CD4-positive, alpha-beta T cell treated with Interleukin-17A for 1 hour (primary cell): ENCODE data around the gene HIGD1C.
"Not testable (repeated sequence)": the region's sequence is repeated elsewhere in the genome, so short reads cannot be mapped to it uniquely, and the experiment has no call there.

ENCODE experiments used
- DNase-seq: peaks from one replicate; pipeline ENCODE4 v3.0.0-alpha.2; 2020

Gene HIGD1C

GRCh38 chr12:50934371-50934851 is 17.9 kb upstream of the HIGD1C start:
- no peak for DNase-seq

DNA sequence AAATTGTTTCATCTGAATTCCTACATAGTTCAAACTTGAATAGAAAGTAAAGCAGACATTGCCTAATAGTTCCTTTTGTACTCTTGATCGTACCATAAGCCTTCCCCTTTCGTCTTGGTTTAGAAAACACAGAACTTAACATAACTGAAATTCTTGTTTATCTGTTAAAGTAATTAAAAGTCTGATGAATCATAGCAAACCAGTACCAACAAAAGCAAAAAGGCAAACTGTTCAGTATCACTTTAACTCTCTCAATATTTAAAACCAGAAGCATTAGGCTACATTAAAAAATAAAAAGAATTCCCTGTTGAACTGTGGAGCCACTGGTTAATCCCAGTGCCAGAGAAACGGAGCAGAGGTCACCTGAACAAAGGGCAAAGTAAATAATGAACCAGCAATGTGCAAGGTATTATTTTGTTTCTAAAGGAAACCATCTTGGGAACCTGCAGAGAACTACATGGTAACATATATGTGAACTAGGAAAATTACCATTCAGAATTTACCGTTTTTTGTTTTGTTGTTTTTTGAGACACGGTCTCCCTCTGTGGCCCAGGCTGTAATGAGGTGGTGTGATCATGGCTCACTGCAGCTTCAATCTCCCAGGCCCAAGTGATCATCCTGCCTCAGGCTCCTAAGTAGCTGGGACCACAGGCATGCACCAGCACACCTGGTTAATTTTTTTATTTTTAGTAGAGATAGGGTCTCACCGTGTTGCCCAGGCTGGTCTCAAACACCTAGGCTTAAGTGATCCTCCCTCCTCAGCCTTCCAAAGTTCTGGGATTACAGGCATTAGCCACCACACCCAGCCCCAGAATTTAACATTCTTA is 17.1 kb upstream of the HIGD1C start:
- DNase-seq: no peak

GRCh38 chr12:50936821-50937530 is 15.4 kb upstream of the HIGD1C start:
- no peak for DNase-seq

DNA sequence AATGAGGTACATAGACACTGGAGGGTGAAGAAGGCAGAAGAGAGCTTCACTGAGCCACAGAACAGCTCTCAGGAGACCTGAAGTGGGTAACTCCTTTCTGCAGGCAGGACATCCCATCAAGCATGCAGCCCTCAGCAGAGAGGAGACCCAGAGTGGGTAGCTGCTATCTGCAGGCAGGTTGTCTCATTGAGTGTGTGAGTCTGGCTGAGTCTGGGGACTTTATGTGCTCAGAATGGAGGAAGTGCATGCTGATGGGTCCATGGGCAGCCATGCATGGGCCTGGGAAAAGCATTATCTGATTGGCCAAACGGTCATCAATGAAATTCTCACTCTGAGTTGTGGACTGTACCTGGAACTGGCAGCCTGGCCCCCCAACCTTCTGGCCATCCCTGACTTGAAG is 14.7 kb upstream of the HIGD1C start:
- no peak for DNase-seq

DNA sequence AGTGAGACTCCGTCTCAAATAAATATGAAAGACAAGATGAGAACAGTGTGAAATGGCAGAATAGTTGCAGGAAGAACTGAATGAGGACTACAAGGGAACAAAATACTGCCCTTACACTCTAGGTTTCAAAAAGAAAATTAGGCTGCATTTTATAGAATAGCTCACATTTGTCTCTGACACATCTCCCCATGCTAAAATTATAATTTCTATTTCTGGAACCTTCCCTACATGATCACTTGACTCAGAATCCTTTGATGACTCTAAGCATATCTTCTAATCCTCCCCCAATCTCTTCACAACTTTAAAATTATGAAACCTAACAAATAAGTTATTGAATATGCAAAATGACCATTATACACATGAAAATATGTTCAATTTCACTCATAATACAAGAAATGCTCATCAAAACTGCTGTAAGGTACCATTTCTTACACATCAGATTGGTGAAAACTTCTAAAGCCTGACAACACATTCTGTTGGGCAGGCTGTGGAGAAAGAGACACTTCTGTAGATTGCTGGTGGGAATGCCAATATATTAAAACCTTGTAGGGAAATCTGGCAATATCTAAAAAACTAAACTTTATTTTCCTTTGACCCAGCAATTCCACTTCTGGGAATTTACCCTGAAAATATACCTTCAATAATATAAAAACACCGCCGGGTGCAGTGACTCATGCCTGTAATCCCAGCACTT is 4.3 kb upstream of the HIGD1C start:
- no peak for DNase-seq

DNA sequence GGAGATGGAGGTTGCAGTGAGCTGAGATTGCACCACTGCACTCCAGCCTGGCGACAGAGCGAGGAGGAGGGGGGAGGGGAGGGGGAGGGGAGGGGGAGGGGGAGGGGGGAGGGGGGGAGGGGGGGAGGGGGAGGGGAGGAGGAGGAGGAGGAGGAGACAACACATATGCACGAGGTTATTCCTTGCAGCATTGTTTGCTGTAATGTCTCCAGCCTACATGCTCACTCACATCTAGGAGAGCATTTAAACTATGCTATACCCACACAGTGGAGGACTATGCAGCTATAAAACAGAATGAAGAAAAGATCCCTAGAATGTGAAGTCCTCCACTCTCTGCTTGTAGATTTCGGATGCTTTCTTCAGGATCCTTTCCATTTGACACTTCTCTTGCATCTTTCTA is 3.5 kb upstream of the HIGD1C start:
- DNase-seq: no peak

- DNase-seq: no peak
Observed at GRCh38 chr12:50949801-50950302, 2.5 kb upstream of the HIGD1C start.

GRCh38 chr12:50951112-50951511 is 1.2 kb upstream of the HIGD1C start:
- DNase-seq: no peak

- no peak for DNase-seq
Observed at GRCh38 chr12:50953047-50953446, 703 bp downstream of the HIGD1C start.

- DNase-seq: not testable (repeated sequence)
Observed at GRCh38 chr12:50954789-50955188, 2.4 kb downstream of the HIGD1C start.

DNA sequence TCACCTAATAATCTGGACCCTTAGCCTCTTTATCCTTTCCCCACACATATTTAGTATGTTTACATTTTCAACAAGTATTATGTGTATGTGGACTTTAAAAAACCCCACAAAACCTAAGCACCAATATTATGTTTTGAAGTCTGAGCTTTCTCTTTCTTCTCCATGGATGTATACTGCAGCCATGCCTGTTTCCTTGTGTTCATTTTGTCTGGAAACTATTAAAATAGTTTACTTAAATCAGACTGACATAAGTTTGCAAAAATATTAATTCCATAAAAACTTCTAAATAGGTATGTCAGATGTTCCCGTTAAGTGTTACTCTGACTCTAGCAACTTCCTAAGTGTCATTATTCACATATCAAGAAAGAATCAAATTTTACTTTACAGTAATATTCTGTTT is 2.9 kb downstream of the HIGD1C start:
- no peak for DNase-seq

DNA sequence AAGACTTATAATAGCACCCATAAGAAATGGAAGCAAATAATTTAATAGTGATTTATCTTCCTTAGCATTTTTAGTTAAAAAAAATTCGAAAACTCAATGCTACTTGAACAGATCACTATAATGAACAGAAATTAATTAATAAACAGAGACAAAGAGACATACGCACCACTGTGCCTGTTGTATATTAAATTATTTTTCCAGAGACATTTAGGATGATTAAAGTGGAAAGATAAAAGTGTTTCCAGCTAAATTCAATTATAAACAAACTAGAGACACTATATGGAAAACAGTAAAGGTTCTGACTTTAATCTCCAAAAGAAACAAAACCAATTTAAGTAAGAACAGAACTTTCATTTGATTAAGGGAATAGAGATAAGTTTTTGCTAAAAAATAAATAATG is 3.4 kb downstream of the HIGD1C start:
- DNase-seq: no peak

DNA sequence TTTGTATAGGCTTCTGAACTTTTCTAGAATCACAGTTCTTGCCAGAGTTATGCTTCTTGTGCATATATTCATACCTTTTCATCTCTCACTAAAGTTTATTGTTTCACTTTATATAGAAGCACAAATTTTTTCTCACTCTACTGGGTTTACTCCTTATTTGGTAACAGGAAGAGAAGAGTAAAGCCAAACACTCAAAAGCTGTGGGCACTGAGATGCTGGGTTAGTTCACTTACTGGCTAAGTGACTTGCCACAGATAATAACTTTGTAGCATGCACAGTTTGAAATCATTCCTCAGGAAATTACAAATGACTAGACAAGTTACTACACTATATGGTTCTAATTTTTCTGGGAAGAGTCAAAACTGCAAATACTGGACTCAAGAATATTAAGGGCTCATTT is 7.8 kb downstream of the HIGD1C start:
- DNase-seq: no peak

- no peak for DNase-seq
Observed at GRCh38 chr12:50961708-50962107, 9.4 kb downstream of the HIGD1C start.

DNA sequence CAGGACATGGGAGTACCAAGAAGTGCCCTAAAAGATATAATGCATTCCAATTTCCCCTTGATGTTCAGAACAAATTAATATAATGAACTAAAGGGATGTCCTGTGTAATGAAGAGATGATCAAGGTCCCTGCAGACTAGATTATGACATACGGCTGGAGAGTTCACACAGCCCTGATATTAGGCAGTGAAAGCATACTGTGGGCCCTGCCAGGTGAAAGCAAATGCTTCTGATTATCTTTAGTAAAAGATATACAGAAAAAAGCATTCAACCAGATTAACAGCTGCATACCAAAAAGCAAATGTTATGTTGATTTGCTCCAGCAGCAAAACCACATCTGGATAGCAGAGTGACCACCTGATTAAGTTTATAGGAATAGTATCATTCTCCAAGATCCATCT is 12.1 kb downstream of the HIGD1C start:
- no peak for DNase-seq

GRCh38 chr12:50971946-50972345 is 19.6 kb downstream of the HIGD1C start:
- DNase-seq: no peak

- peak; percentile 14 for DNase-seq
Observed at GRCh38 chr12:50979369-50980052, 27.2 kb downstream of the HIGD1C start.

DNA sequence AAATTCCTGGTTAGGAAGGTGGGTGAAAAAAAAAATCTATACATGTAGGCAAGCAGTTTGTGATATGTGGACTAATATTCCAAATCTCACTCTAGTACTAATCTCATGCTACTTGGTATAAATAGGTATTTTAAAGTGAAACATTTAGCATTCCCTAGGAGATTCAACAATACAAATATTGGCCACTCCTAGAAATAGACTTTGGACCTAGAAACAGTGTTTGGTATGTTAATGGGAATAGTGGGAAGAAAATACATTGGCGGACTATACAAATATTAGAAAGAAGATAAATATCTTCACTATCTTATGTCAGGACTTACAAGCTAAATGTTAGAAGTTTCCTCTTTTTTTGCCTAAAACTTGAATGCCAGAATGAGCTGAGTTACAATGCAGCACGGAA is 28.2 kb downstream of the HIGD1C start:
- DNase-seq: no peak

- no peak for DNase-seq
Observed at GRCh38 chr12:50981319-50982239, 29.2 kb downstream of the HIGD1C start.

- DNase-seq: no peak
Observed at GRCh38 chr12:50984586-50985298, 32.4 kb downstream of the HIGD1C start.

GRCh38 chr12:50985322-50985721 is 33.0 kb downstream of the HIGD1C start:
- no peak for DNase-seq
